GM23338 (cell line): Measurements from ENCODE around the gene RNF214.

Experiments
- CREB1 ChIP-seq: fragments of 250-450 bp; sonication (Bioruptor Pico); IDR thresholded peaks from 2 replicates; pipeline ENCODE4 v1.5.0; 2020; ENCODE audit warnings: low read depth, mild to moderate bottlenecking, moderate library complexity
- TF ChIP-seq, protein P1 (sequence below), 2 experiments: fragments of 200-600 bp in 1 of 2; sonication (generic) in 1 of 2; conservative IDR thresholded peaks; 2 replicates each; pipeline versions ENCODE4 v1.5.1 to v1.6.1; 2016 to 2017; ENCODE audit warnings: antibody characterized with exemption in 2 of 2, low read depth in 2 of 2, mild to moderate bottlenecking in 2 of 2, moderate library complexity in 1 of 2

DNA sequence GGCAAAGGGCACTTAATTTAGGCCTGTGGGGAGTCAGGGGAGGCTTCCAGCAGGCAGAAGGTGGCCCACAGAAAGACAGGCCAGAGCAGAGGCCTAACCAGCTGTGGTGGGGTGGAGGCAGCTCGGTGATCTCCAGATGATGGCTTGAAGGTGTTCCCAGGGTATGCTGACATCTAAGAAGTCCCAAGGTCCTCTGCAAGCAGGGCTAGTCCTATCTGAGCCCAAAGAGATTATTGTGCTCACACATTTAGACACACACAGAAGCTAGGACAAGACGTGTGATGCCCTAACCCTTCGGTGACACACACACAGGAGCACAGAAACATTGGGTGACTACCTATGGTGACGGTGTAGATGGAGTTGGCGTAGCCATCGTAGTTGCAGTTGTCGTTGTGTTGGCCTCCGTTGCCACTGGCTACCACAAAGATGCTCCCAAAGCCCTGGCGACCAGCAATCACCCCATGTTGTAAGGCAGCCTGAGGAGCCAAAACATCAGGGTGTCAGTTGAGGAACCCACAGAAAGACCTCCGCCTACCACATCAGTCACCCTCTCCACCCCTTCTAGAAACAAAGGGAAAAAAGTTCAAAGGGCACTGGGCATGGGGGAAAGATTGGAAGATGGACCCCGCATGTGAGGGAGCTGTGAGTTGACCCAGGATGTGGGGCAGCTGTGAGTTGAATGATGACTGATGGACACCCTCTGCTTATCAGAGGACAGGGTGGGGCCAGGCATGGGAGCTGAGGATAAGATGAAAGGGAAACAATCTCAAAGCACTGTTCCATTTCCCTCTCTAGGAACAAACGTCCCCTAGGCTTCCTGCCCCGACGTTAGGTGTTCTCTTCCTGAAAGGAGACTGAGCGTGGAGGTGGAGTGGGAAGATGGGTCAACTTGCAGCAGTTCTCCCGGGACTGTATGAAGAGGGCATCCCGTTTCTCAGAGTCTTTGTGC lies 8.5 kb upstream of the RNF214 start:
- TF ChIP-seq, protein P1, sequence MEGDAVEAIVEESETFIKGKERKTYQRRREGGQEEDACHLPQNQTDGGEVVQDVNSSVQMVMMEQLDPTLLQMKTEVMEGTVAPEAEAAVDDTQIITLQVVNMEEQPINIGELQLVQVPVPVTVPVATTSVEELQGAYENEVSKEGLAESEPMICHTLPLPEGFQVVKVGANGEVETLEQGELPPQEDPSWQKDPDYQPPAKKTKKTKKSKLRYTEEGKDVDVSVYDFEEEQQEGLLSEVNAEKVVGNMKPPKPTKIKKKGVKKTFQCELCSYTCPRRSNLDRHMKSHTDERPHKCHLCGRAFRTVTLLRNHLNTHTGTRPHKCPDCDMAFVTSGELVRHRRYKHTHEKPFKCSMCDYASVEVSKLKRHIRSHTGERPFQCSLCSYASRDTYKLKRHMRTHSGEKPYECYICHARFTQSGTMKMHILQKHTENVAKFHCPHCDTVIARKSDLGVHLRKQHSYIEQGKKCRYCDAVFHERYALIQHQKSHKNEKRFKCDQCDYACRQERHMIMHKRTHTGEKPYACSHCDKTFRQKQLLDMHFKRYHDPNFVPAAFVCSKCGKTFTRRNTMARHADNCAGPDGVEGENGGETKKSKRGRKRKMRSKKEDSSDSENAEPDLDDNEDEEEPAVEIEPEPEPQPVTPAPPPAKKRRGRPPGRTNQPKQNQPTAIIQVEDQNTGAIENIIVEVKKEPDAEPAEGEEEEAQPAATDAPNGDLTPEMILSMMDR (conservative IDR thresholded peaks at IDR 0.05; ENCODE audit: low read depth in 2 of 2), result no peak
- no peak for TF ChIP-seq CREB1
